Right ventricle myocardium inferior (tissue), 1 donor: Measurements from ENCODE around the gene GALNTL6. TPM values are rescaled to one million over a fixed set of nuclear protein-coding genes. Genes with fewer than 3 reads are reported as not detected.

Experiments
- ATAC-seq: fragments of 200-7000 bp; cut with Tn5 transposase; one replicate; pipeline ENCODE4 v1.9.1; 2020; ENCODE audit warnings: mild to moderate bottlenecking, moderate library complexity
- DNase-seq: peaks from one replicate; pipeline ENCODE4 v3.0.0; 2021; ENCODE audit errors: missing footprints
- intact Hi-C: fragments of 100-400 bp; cut with DNase I; formaldehyde crosslinking; loops from one replicate; pipeline ENCODE4 v1.11.0; 2022
- long read RNA-seq: library from polyadenylated mRNA; unstranded; transcript quantifications from one replicate; pipeline ENCODE4 v2.0.0, GENCODE V29; 2021
- total RNA-seq: library from RNA; stranded (reverse); fragmentation: NEBNext Ultra II Directional; extraction: Animal tissue kit (Norgen Biotek cat#: 25700); gene quantifications from one replicate; pipeline ENCODE4 v1.2.1, GENCODE V29; 2021
- donor health status: DM: no; HTN: yes; CAD: no; lungs with severe emphysema.

Gene GALNTL6
- total RNA-seq: not detected
- long read RNA-seq: 0 reads

DNA sequence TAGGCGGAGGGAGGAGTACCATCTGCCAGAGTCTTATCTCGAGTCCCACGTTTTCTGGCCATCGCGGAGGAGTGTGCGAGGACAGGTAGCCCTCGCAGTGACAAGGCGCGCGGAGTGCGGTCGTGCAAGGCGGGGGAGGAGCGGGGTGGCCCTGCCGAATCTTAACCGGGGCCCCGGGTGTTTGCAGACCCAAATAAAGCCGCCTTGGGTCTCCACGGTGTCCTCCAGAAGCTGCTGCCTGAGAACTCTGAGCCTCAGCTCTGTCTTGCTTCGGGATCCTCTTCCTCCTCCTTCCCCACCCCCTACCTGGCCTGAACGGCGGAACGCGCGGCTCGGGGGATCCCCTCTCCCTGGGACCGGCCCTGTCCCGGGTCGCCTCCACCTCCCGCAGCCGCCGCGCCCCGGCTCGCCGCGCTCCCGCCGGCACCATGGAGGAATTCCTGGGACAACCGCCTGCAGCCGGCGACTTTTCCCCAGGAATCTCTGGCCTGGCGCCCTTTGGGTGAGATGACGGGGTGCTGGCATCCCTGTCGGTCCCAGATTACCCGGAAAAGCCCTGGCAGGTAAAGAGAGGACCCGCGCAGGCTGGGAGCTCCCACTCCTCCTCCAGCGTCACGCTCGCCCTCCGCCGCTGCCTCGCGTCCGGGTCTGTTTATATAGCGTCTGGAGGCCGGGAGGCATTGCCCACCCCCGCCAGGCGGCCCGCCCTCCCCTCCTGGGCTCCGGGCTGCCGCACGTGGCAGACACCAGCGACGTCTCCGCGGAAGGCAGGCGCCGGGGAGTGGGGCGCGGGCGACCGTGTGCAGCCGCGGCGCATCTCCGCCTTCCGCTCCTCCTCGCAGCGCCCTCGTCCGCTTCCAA lies at the start of gene GALNTL6:
TSS of gene GALNTL6 (plus strand) at position 740 of the 861 bp plus-strand sequence.
- ATAC-seq (no peak), DNase-seq (peak; percentile 58)
- intact Hi-C loops: no loop called here

GRCh38 chr4:171765514-171765913 lies 47.7 kb upstream of the GALNTL6 start:
- ATAC-seq: no peak
- no peak for DNase-seq
- intact Hi-C loops: no loop called here

DNA sequence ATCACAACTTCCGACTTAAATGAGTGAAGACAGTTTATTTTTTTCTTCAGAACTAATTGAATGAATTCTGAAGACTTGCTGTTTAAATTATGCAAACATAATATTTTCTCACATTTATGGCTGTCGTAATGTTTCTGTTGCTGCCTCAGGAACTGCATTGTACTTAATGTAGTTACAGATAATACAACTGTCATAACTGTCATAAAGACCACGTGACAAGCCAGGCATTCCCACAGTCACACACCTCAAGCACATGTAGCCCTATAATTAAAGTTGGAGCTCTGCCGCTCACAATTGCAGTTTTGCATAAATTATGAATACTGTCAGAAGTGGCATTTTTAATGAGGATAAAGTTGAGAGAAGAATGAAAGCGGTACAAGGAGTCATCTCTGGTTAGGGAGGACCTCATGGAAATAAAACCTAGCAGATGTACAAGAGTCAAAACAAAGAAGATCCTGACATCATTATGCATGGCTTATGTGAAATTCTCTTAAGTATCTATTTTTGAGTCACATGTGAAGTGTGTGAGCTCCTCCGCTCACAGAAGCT lies 38.5 kb upstream of the GALNTL6 start:
- intact Hi-C loops: no loop called here
- DNase-seq (no peak), ATAC-seq (no peak)

DNA sequence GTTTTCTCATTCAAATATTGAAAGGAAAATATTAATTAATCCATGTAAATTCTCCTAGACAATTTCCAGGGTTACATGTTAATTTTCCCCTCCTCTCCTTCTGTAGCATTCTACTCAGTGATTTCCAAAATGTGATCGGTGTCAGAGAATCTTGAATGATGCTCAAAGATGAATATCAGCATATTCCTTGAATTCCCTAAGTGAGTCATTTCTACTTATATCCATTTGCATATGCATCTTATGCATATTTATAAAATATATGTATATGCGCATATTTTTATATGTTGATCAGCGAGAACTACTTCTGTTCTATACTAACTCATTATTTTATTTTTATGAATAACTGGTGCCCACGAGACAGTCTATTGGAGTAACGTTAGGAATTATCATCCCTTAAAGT lies 33.9 kb upstream of the GALNTL6 start:
- no peak for ATAC-seq
- intact Hi-C loops: no loop called here
- no peak for DNase-seq

GRCh38 chr4:171785388-171785787 lies 27.8 kb upstream of the GALNTL6 start:
- DNase-seq: no peak
- ATAC-seq: no peak
- intact Hi-C loops: no loop called here

DNA sequence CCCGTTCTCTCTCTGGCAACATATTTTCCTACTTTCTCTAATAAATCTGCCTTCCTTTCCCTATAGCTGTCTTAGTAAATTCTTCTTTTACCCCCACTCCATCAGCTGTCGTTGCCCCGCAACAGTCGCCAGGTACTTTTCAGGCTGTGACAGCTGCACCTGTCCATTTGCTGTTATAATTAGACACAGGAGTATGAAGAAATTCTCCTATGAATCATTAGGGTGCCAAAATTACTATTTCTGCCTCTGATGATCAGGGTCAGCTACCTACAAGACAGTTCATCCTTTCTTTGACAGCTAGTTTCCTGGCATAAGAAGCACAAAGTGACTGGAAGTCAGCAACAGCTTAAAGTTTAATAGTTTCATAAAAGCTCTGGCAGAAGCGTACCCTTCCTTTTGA lies 19.5 kb upstream of the GALNTL6 start:
- DNase-seq: no peak
- intact Hi-C loops: no loop called here
- no peak for ATAC-seq

GRCh38 chr4:171794528-171794927 lies 18.7 kb upstream of the GALNTL6 start:
- ATAC-seq: no peak
- DNase-seq: no peak
- intact Hi-C loops: no loop called here

DNA sequence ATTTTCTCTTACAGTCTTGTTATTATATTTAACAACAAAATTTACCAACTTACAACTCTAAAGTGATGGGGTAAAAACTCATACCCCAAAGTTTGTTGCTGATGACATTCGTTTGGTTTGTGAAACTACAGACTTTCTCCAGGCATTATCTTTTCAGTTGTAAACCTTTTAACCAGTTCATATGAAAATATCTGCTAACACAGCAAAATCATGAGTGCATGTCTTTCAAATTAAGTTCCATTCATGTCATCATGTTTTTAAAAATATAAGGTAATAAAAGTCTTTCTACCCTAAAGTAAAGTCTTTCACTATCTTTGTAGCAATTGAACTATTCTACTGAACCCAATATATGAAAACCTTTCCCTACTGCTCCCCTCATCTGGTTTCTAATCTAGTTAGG lies 3.4 kb upstream of the GALNTL6 start:
- ATAC-seq (no peak), DNase-seq (no peak)
- intact Hi-C loops: no loop called here

DNA sequence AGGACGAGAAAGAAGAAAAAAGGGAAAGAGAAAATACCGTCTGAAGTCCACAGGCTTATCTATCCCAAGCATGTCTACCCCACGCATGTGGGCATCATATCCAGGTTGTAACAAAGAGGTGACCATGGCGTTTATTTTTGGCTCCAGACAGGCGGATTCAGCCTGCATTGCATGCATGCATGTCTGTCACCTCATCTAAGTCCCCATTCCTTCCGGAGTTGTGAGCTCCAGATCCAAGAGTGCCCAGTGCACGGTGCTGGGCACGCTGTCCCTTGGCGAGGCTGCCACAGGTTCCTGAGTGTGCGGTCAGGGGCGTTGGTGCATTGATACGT lies 905 bp upstream of the GALNTL6 start:
- DNase-seq: no peak
- ATAC-seq: no peak
- intact Hi-C loops: no loop called here

DNA sequence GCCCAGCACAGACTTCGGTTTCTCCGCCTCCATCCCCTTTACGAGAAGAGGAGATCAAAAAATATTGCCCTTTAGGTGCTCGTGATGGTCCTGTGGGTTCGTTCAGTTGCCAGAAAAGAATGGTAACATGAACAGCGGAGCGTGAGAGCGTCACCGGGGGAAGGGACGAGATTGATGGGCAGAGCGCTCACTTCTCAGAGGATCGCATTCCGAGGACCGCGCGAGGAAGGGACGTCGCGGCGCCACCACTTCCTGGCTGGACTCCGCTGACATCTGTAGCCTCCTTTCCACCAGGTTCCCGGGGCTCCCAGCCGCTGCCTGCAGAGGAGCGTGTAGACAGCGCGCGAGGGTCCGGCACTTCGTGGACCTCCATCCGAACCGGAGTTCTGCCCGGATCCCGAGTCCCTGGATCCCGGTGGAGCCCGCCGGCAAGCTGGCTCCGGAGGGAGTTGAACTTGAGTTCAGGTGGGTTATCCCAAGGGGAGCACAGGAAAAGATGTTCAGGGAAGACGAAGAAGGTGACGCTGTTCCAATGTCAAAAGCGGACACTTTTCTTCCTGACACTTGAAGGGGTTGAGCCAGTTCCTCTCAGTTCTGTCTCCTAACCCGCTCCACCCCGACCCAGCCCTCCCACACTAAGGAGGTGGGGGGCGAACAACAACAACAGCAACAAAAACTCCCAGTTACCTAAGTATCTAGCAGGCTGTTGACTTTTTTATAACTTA lies 484 bp downstream of the GALNTL6 start:
- intact Hi-C loops: no loop called here

GRCh38 chr4:171814545-171814944 lies 1.3 kb downstream of the GALNTL6 start:
- ATAC-seq: no peak
- intact Hi-C loops: no loop called here
- DNase-seq: no peak

More for the DNA sequence above, 484 bp downstream of the GALNTL6 start:
- no peak for DNase-seq
- no peak for ATAC-seq

GRCh38 chr4:171817026-171817425 lies 3.8 kb downstream of the GALNTL6 start:
- DNase-seq: no peak

GRCh38 chr4:171834640-171835039 lies 21.4 kb downstream of the GALNTL6 start:
- intact Hi-C loops: no loop called here
- DNase-seq (no peak), ATAC-seq (no peak)

More at GRCh38 chr4:171817026-171817425, 3.8 kb downstream of the GALNTL6 start:
- intact Hi-C loops: no loop called here
- no peak for ATAC-seq

GRCh38 chr4:171843456-171843855 lies 30.3 kb downstream of the GALNTL6 start:
- ATAC-seq (no peak), DNase-seq (no peak)
- intact Hi-C loops: no loop called here

DNA sequence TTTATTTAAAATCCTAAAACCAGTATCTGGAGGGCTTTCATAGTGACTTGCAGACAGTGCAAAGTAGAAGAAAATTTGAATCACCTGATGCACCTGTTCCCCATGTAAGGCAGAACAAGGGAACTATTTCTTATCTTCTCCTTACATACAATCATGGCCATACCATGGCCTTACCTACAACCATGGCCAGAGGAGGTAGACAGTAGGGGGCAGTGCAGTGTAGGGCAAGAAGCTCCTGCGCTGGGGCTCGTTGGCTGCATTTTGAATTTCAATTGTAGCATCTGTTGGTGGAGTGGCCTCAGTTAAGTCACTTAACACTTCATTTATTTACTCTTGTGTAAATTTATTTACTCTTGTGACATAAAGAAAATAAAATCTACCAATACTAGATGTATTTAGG lies 33.0 kb downstream of the GALNTL6 start:
- intact Hi-C loops: loop anchor here (5.0 kb wide), 1 partner anchor 356 kb away; no protein-coding TSS in a partner anchor
- no peak for ATAC-seq
- no peak for DNase-seq

DNA sequence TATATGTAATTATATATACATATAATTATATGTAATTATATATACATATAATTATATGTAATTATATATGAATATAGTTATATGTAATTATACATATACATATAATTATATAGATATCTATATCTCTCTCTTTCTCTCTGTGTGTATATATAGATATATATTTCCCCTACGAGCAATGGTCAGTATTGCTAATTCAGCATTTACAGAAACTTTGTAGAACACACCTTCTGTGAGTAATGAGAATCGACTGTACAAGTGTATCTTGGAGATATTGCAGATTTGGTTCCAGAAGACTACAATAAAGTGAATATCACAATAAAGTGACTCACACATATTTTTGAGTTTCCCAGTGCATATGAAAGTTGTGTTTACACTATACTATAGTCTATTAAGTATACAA lies 33.7 kb downstream of the GALNTL6 start:
- ATAC-seq (no peak), DNase-seq (no peak)
- intact Hi-C loops: loop anchor here (5.0 kb wide), 1 partner anchor 355 kb away; no protein-coding TSS in a partner anchor

- intact Hi-C loops: loop anchor here (5.0 kb wide), 1 partner anchor 355 kb away; no protein-coding TSS in a partner anchor
- DNase-seq (no peak), ATAC-seq (no peak)
These were observed 34.5 kb downstream of the GALNTL6 start for GRCh38 chr4:171847751-171848150.

- ATAC-seq: no peak
- intact Hi-C loops: loop anchor here (5.0 kb wide), 1 partner anchor 353 kb away; no protein-coding TSS in a partner anchor
- no peak for DNase-seq
These were observed 36.5 kb downstream of the GALNTL6 start for GRCh38 chr4:171849686-171850222.

DNA sequence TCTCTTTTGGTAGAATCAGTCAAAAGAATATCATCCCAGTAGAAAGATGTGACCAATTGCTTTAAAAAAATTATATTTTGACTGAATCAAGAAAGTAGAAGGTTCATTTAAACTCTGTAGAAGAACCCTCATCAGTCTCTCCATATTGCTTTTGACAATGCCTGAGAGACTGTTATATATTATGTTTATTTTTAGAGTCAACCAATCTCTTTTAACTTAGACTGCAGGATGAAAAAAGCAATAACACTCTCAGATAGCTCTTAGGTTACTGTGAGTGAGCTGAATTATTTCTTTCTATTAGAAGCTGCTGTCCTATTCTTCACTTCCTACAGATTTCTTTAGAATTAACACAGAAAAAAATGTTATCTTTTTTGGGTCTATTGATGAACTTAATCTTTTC lies 38.1 kb downstream of the GALNTL6 start:
- intact Hi-C loops: no loop called here
- no peak for DNase-seq
- ATAC-seq: no peak
